ENCODE results near the gene PAIP2B. TPM values are rescaled to one million over a fixed set of nuclear protein-coding genes. Genes with fewer than 3 reads are reported as not detected.

The PAIP2B gene
- total RNA-seq, 2 experiments from 2014 or later, result 3.0 to 6.9 TPM

Small RNA genes lying within 50 kb of the gene (small RNA-seq; reads per million reads assigned to genes)
- not detected for gene AC007881.1

Other genes with a start within 250 kb of the PAIP2B start
- gene ANKRD53, start 248.5 kb downstream of the PAIP2B start, total RNA-seq (2014; rRNA removed; shearing (Covaris generic)), result not detected in 2 replicates
- not detected in 2 replicates for gene ANKRD53, start 248.5 kb downstream of the PAIP2B start, total RNA-seq (2022)
- 26.7 and 34.5 TPM in 2 replicates for gene TEX261, start 232.2 kb downstream of the PAIP2B start, total RNA-seq (2014; rRNA removed; shearing (Covaris generic))
- 45.8 and 57.7 TPM in 2 replicates for gene TEX261, start 232.2 kb downstream of the PAIP2B start, total RNA-seq (2022)
- gene NAGK, start 158.5 kb downstream of the PAIP2B start, total RNA-seq (2014; rRNA removed; shearing (Covaris generic)), result 79.7 and 97.8 TPM in 2 replicates
- gene NAGK, start 158.5 kb downstream of the PAIP2B start, total RNA-seq (2022), result 211 and 221 TPM in 2 replicates
- gene MCEE, start 96.9 kb downstream of the PAIP2B start, total RNA-seq (2014; rRNA removed; shearing (Covaris generic)), result 30.8 and 35.4 TPM in 2 replicates
- gene MCEE, start 96.9 kb downstream of the PAIP2B start, total RNA-seq (2022), result 26.4 and 31.6 TPM in 2 replicates
- gene MPHOSPH10, start 96.5 kb downstream of the PAIP2B start, total RNA-seq (2014; rRNA removed; shearing (Covaris generic)), result 18.7 and 31.5 TPM in 2 replicates
- gene MPHOSPH10, start 96.5 kb downstream of the PAIP2B start, total RNA-seq (2022), result 38.3 and 42.7 TPM in 2 replicates
- 138 and 165 TPM in 2 replicates for gene ZNF638, start 104.7 kb upstream of the PAIP2B start, total RNA-seq (2014; rRNA removed; shearing (Covaris generic))
- gene ZNF638, start 104.7 kb upstream of the PAIP2B start, total RNA-seq (2022), result 114 and 123 TPM in 2 replicates
- not detected in 2 replicates for gene DYSF, start 226.5 kb upstream of the PAIP2B start, total RNA-seq (2014; rRNA removed; shearing (Covaris generic))
- not detected in 2 replicates for gene DYSF, start 226.5 kb upstream of the PAIP2B start, total RNA-seq (2022)